Esophagus muscularis mucosa (tissue), 3 donors: ENCODE results near the gene PRXL2B.

Experiments
- POLR2A ChIP-seq: fragments of 450-650 bp; IDR thresholded peaks from one replicate; pipeline ENCODE4 v1.6.1; 2017; ENCODE audit warnings: antibody characterized with exemption, moderate library complexity, mild to moderate bottlenecking, low read depth
- POLR2AphosphoS5 ChIP-seq, 2 donors: sonication (generic); formaldehyde crosslinking; IDR thresholded peaks; one replicate each; pipeline ENCODE4 v1.6.1; 2017; ENCODE audit warnings: antibody characterized with exemption in 2 of 2
- TF ChIP-seq, protein P1 (sequence below), 3 experiments: fragments of 200-600 bp in 2 of 3; fragments of 450-650 bp in 1 of 3; sonication (generic) in 2 of 3; IDR thresholded peaks; one replicate each; pipeline ENCODE4 v1.5.1; 2017 to 2019; ENCODE audit warnings: antibody characterized with exemption in 3 of 3, mild to moderate bottlenecking in 2 of 3, moderate library complexity in 1 of 3

DNA sequence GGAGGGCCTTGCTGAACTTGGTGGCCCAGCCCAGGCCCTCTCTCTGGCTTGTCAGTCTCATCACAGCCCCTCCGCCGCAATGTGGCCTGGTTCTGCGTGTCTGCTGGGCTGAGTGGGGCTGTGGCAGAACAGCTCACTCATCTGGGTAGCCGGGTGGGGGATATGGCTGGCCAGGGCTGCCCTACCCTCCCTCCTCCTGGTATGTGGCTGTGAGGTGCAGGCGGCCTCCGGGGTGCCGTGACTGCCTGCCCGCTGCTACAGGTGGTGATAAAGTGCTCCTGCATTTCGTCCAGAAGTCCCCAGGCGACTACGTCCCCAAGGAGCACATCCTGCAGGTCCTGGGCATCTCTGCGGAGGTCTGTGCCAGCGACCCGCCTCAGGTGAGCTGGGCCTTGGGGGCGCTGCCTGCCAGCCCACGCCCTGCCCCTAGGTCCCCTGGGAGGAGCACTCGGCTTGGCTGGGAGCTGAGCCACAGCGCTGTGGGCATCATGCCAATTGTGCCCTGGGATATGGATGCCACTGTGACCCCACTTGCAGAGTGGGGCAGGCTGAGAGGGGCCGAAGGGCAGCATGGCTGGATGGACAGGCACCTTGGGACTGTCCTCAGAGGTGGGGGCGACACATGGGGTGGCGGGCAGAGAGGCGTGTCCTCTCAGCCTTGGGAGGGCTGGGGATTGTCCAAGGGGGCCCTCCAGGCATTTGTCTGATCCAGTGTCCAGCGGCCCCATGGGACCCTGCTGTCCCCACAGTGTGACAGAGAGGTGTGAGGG lies 2.3 kb downstream of the PRXL2B start:
- TF ChIP-seq, protein P1, sequence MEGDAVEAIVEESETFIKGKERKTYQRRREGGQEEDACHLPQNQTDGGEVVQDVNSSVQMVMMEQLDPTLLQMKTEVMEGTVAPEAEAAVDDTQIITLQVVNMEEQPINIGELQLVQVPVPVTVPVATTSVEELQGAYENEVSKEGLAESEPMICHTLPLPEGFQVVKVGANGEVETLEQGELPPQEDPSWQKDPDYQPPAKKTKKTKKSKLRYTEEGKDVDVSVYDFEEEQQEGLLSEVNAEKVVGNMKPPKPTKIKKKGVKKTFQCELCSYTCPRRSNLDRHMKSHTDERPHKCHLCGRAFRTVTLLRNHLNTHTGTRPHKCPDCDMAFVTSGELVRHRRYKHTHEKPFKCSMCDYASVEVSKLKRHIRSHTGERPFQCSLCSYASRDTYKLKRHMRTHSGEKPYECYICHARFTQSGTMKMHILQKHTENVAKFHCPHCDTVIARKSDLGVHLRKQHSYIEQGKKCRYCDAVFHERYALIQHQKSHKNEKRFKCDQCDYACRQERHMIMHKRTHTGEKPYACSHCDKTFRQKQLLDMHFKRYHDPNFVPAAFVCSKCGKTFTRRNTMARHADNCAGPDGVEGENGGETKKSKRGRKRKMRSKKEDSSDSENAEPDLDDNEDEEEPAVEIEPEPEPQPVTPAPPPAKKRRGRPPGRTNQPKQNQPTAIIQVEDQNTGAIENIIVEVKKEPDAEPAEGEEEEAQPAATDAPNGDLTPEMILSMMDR (IDR thresholded peaks at IDR 0.05) = no peak
- TF ChIP-seq POLR2A (no peak), POLR2AphosphoS5 (IDR thresholded peaks at IDR 0.05) (no peak)
